BE2C (cell line): ENCODE results near the gene CRISPLD2.

ENCODE experiments used
- DNase-seq: peaks from one replicate; pipeline ENCODE4 v3.0.0-alpha.2; 2020
- H3K27me3 ChIP-seq: fragments of 250-450 bp; sonication (Bioruptor Pico); 2 replicates; pipeline ENCODE4 v1.5.1; 2020; ENCODE audit warnings: mild to moderate bottlenecking
- H3K36me3 ChIP-seq: fragments of 250-450 bp; sonication (Bioruptor Pico); 2 replicates; pipeline ENCODE4 v1.5.1; 2020; ENCODE audit warnings: mild to moderate bottlenecking
- H3K4me1 ChIP-seq: fragments of 250-450 bp; sonication (Bioruptor Pico); 2 replicates; pipeline ENCODE4 v1.5.1; 2020
- H3K4me3 ChIP-seq: 2 replicates; pipeline ENCODE4 v1.5.1; 2011; ENCODE audit warnings: low read depth, low read length
- H3K9me3 ChIP-seq: fragments of 250-450 bp; sonication (Bioruptor Pico); 2 replicates; pipeline ENCODE4 v1.5.1; 2020
- TF ChIP-seq, protein P1 (sequence below): IDR thresholded peaks from 2 replicates; pipeline ENCODE4 v1.5.1; 2012; ENCODE audit warnings: mild to moderate bottlenecking, low read depth, low read length

The CRISPLD2 gene

DNA sequence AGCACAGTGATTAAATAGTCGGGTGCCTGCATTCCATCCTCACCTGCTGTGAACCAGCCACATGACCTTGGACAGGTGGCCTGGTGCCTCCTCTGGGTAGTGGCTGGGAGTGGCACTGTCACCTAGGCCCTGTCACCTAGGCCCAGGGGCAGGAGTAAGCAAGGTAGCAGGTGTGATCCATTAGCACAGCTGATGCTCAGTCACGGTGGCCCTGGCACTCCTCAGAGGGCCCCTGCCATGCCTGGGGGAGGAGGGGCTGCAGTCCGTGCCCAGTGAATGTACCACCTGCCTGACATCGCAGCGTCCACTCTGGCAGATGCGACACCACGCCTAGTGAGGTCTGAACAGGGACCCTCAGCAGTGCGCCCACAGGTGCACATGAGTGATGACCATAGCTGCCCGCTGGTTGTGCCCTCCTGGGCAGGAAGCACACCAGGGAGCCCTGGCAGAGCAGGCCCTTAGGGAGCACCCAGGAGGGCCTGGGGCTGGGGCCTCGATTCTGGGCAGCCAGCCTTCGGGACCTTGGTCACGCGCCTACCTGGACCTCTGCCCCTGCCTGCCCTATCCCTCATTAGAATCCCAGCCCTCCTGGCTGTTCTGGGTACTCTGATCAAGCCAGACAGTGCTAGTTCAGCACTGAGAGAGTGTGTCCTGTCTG is 33.1 kb upstream of the CRISPLD2 start:
- H3K27me3 ChIP-seq, result no peaks in the 10 kb centered on the region
- H3K36me3 ChIP-seq, result no peaks in the 10 kb centered on the region
- no peak overlapping the region for H3K4me3 ChIP-seq
- TF ChIP-seq, protein P1, sequence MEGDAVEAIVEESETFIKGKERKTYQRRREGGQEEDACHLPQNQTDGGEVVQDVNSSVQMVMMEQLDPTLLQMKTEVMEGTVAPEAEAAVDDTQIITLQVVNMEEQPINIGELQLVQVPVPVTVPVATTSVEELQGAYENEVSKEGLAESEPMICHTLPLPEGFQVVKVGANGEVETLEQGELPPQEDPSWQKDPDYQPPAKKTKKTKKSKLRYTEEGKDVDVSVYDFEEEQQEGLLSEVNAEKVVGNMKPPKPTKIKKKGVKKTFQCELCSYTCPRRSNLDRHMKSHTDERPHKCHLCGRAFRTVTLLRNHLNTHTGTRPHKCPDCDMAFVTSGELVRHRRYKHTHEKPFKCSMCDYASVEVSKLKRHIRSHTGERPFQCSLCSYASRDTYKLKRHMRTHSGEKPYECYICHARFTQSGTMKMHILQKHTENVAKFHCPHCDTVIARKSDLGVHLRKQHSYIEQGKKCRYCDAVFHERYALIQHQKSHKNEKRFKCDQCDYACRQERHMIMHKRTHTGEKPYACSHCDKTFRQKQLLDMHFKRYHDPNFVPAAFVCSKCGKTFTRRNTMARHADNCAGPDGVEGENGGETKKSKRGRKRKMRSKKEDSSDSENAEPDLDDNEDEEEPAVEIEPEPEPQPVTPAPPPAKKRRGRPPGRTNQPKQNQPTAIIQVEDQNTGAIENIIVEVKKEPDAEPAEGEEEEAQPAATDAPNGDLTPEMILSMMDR, result no peak
- H3K4me1 ChIP-seq, result peaks cover 43% of the 10 kb centered on the region
- H3K9me3 ChIP-seq, result no peaks in the 10 kb centered on the region
- no peak for DNase-seq

DNA sequence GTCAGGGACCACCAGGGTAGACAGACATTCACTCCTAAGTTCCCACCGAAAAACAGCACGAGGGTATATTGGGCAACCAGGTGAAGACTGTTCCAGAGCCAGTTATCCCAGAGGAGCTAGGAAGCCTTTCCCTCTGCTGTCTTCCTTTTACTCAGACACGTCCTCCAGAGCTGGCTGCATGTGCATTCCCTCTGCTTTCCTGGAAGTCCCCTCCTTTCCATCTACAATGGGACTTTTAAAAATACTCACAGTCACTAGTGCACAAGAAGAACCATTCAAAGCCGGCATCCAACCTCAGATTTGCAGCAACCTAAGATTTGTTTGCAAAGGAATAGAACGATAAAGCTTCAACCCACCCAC is 32.5 kb upstream of the CRISPLD2 start:
- DNase-seq, result no peak
- Histone ChIP-seq H3K9me3 (no peaks in the 10 kb centered on the region), H3K4me1 (peaks cover 43% of the 10 kb centered on the region), H3K36me3 (no peaks in the 10 kb centered on the region), H3K27me3 (no peaks in the 10 kb centered on the region), H3K4me3 (no peak overlapping the region)
- TF ChIP-seq, protein P1, result no peak

DNA sequence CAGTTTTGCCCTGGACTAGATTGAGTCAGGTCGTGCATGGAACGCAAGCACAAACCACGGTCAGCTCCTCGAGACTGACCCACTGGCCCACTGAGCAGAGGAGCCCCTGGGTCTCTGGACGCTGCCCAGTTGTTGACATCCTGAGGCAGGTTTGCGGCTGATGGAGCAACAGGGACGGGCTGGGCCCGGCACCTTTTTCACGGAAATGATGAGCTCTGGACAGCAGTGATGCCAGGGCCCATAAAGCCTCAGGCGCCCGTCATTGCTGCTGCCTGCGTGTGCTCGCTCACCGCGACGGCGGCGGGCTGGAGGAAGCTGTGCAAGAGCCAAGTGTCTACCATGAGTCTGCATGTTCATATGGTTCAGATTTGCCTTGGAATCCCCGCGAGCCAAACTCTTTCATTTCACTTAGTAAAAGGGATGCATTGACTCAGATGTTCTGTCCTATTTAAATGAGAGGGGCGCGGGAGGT is 30.8 kb upstream of the CRISPLD2 start:
- Histone ChIP-seq H3K4me1 (peaks cover 43% of the 10 kb centered on the region), H3K27me3 (no peaks in the 10 kb centered on the region), H3K4me3 (peak overlapping the region; percentile 21; the same call in 1 of the 2 replicates), H3K36me3 (no peaks in the 10 kb centered on the region), H3K9me3 (no peaks in the 10 kb centered on the region)
- TF ChIP-seq, protein P1, result no peak
- DNase-seq, result peak; percentile 58

DNA sequence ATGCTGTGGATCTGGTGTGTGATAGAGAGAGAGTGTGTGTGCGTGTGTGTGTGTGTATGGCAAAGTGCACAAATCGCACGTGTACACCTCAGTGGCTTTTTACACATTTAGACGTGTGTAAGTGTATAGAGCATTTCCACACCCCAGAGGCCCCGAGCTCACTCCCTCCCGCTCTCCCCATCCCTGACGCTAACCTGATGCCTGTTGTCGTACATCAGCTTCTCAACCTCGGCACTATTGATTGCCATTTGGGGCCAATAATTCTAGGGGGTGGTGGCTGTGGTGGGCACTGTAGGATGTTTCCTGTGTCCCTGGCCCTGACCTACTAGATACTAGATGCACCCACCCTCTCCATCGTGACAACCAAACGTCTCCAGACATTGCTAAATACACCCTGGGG is 30.4 kb upstream of the CRISPLD2 start:
- H3K4me1 ChIP-seq, result peaks cover 43% of the 10 kb centered on the region
- H3K9me3 ChIP-seq, result no peaks in the 10 kb centered on the region
- H3K36me3 ChIP-seq, result no peaks in the 10 kb centered on the region
- TF ChIP-seq, protein P1, result no peak
- DNase-seq, result no peak
- peak overlapping the region; percentile 21 for H3K4me3 ChIP-seq
- H3K27me3 ChIP-seq, result no peaks in the 10 kb centered on the region

DNA sequence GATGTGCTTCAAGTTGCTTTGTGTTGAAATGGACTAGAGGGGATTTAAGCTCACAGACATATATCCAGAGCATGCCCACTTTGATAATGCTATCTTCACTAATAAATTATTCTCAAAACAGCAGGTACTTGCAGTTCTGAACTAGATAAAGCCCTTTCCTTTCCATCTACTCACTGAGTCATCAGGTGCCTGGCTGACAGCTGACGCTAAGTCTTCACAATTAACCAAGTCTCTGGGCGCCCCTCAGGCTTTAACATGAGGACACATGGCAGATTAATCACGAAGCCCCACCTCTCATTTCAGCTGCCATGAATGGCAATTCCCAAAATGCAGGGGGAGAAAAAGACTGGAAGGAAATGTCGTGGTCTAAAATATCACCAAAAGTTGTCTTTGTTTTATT is 29.5 kb upstream of the CRISPLD2 start:
- no peaks in the 10 kb centered on the region for H3K36me3 ChIP-seq
- TF ChIP-seq, protein P1, result no peak
- DNase-seq, result peak; percentile 62
- H3K9me3 ChIP-seq, result no peaks in the 10 kb centered on the region
- no peaks in the 10 kb centered on the region for H3K27me3 ChIP-seq
- peaks cover 42% of the 10 kb centered on the region for H3K4me1 ChIP-seq
- H3K4me3 ChIP-seq, result no peak overlapping the region

DNA sequence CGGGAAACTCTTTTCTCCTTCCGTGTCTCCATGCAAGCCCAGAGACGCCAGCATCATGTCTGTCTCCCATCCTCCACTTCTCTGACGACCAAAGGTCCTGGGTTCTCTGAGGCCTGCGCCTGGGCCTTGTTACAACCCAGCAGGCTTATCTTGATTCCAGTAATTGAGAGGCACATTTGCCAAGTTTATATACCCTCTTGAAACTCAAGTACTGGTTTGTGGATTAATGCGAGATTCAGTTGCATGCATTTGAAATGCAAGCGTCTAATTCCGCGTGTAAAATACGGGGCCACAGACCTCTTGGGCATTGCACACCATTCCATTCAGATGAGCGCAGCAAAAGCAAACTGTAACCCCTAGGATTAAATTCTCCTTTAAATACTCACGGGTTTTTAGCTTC is 28.7 kb upstream of the CRISPLD2 start:
- no peaks in the 10 kb centered on the region for H3K36me3 ChIP-seq
- no peaks in the 10 kb centered on the region for H3K27me3 ChIP-seq
- H3K9me3 ChIP-seq, result no peaks in the 10 kb centered on the region
- no peak overlapping the region for H3K4me3 ChIP-seq
- TF ChIP-seq, protein P1, result no peak
- no peak for DNase-seq
- peaks cover 34% of the 10 kb centered on the region for H3K4me1 ChIP-seq
